IPS-18a (cell line): Measurements from ENCODE around the gene SLC2A4RG.
A peak's percentile ranks its signal among the peaks of the same experiment; 100 is the strongest.
"Not testable (repeated sequence)": the region's sequence is repeated elsewhere in the genome, so short reads cannot be mapped to it uniquely, and the experiment has no call there.

Experiments used
- H3K27ac ChIP-seq: one replicate; pipeline ENCODE4 v1.5.1; 2013; ENCODE audit warnings: low read length
- H3K27me3 ChIP-seq: one replicate; pipeline ENCODE4 v1.6.1; 2013; ENCODE audit warnings: mild to moderate bottlenecking, low read length; ENCODE audit not compliant: control insufficient read depth, insufficient read depth
- H3K36me3 ChIP-seq: one replicate; pipeline ENCODE4 v1.6.1; 2013; ENCODE audit warnings: low read depth, low read length; ENCODE audit not compliant: control insufficient read depth
- H3K4me1 ChIP-seq: one replicate; pipeline ENCODE4 v1.6.1; 2013; ENCODE audit warnings: low read depth, low read length; ENCODE audit not compliant: control insufficient read depth
- H3K4me3 ChIP-seq: one replicate; pipeline ENCODE4 v1.5.1; 2013; ENCODE audit warnings: low read length
- H3K9ac ChIP-seq: one replicate; pipeline ENCODE4 v1.6.1; 2013; ENCODE audit warnings: mild to moderate bottlenecking, low read length, moderate library complexity
- H3K9me3 ChIP-seq: one replicate; pipeline ENCODE4 v1.6.1; 2013; ENCODE audit warnings: low read depth, low read length; ENCODE audit not compliant: control insufficient read depth

SLC2A4RG gene

GRCh38 chr20:63771046-63771707 is 31.6 kb downstream of the SLC2A4RG start:
- H3K9ac ChIP-seq: no peak overlapping the region
- H3K9me3 ChIP-seq: no peaks in the 10 kb centered on the region
- H3K36me3 ChIP-seq: no peaks in the 10 kb centered on the region
- peaks cover 6% of the 10 kb centered on the region for H3K4me1 ChIP-seq
- no peak overlapping the region for H3K27ac ChIP-seq
- H3K27me3 ChIP-seq: no peaks in the 10 kb centered on the region
- no peak overlapping the region for H3K4me3 ChIP-seq

- H3K4me3 ChIP-seq: no peak overlapping the region
- no peaks in the 10 kb centered on the region for H3K9me3 ChIP-seq
- H3K4me1 ChIP-seq: peaks cover 6% of the 10 kb centered on the region
- H3K36me3 ChIP-seq: no peaks in the 10 kb centered on the region
- H3K27me3 ChIP-seq: no peaks in the 10 kb centered on the region
- no peak overlapping the region for H3K27ac ChIP-seq
- H3K9ac ChIP-seq: no peak overlapping the region
These were observed 33.4 kb downstream of the SLC2A4RG start for GRCh38 chr20:63772781-63773518.

GRCh38 chr20:63773571-63774241 is 34.1 kb downstream of the SLC2A4RG start:
- no peaks in the 10 kb centered on the region for H3K9me3 ChIP-seq
- H3K4me1 ChIP-seq: peaks cover 6% of the 10 kb centered on the region
- H3K27ac ChIP-seq: no peak overlapping the region
- no peaks in the 10 kb centered on the region for H3K36me3 ChIP-seq
- no peaks in the 10 kb centered on the region for H3K27me3 ChIP-seq
- H3K4me3 ChIP-seq: no peak overlapping the region
- H3K9ac ChIP-seq: no peak overlapping the region

- H3K4me3 ChIP-seq: no peak overlapping the region
- no peaks in the 10 kb centered on the region for H3K36me3 ChIP-seq
- H3K4me1 ChIP-seq: peaks cover 6% of the 10 kb centered on the region
- H3K27me3 ChIP-seq: no peaks in the 10 kb centered on the region
- H3K9ac ChIP-seq: no peak overlapping the region
- H3K9me3 ChIP-seq: no peaks in the 10 kb centered on the region
- no peak overlapping the region for H3K27ac ChIP-seq
These were observed 34.7 kb downstream of the SLC2A4RG start for GRCh38 chr20:63774306-63774705.

- no peaks in the 10 kb centered on the region for H3K36me3 ChIP-seq
- no peak overlapping the region for H3K27ac ChIP-seq
- H3K9me3 ChIP-seq: no peaks in the 10 kb centered on the region
- H3K4me1 ChIP-seq: peaks cover 6% of the 10 kb centered on the region
- no peaks in the 10 kb centered on the region for H3K27me3 ChIP-seq
- peak overlapping the region; percentile 71 for H3K4me3 ChIP-seq
- peak overlapping the region; percentile 42 for H3K9ac ChIP-seq
These were observed 35.8 kb downstream of the SLC2A4RG start for GRCh38 chr20:63775096-63775978.

- not testable (repeated sequence) for H3K9ac ChIP-seq, H3K4me1 ChIP-seq, H3K9me3 ChIP-seq, H3K27me3 ChIP-seq, H3K27ac ChIP-seq, H3K36me3 ChIP-seq, H3K4me3 ChIP-seq
These were observed 37.3 kb downstream of the SLC2A4RG start for GRCh38 chr20:63776875-63777274.

GRCh38 chr20:63777614-63778013 is 38.0 kb downstream of the SLC2A4RG start:
- no peak overlapping the region for H3K4me3 ChIP-seq
- H3K36me3 ChIP-seq: no peaks in the 10 kb centered on the region
- H3K27me3 ChIP-seq: no peaks in the 10 kb centered on the region
- peaks cover 6% of the 10 kb centered on the region for H3K4me1 ChIP-seq
- no peak overlapping the region for H3K9ac ChIP-seq
- H3K27ac ChIP-seq: no peak overlapping the region
- H3K9me3 ChIP-seq: no peaks in the 10 kb centered on the region

- Histone ChIP-seq H3K27me3 (no peaks in the 10 kb centered on the region), H3K4me3 (no peak overlapping the region), H3K4me1 (peaks cover 6% of the 10 kb centered on the region), H3K27ac (no peak overlapping the region), H3K9me3 (no peaks in the 10 kb centered on the region), H3K36me3 (no peaks in the 10 kb centered on the region), H3K9ac (no peak overlapping the region)
These were observed 38.6 kb downstream of the SLC2A4RG start for GRCh38 chr20:63778034-63778752.

GRCh38 chr20:63778857-63779256 is 39.3 kb downstream of the SLC2A4RG start:
- no peaks in the 10 kb centered on the region for H3K9me3 ChIP-seq
- H3K36me3 ChIP-seq: no peaks in the 10 kb centered on the region
- H3K4me3 ChIP-seq: no peak overlapping the region
- peaks cover 6% of the 10 kb centered on the region for H3K4me1 ChIP-seq
- H3K27ac ChIP-seq: no peak overlapping the region
- no peak overlapping the region for H3K9ac ChIP-seq
- no peaks in the 10 kb centered on the region for H3K27me3 ChIP-seq

- no peak overlapping the region for H3K9ac ChIP-seq
- no peaks in the 10 kb centered on the region for H3K9me3 ChIP-seq
- no peaks in the 10 kb centered on the region for H3K36me3 ChIP-seq
- no peak overlapping the region for H3K27ac ChIP-seq
- H3K4me3 ChIP-seq: no peak overlapping the region
- no peaks in the 10 kb centered on the region for H3K27me3 ChIP-seq
- no peaks in the 10 kb centered on the region for H3K4me1 ChIP-seq
These were observed 41.6 kb downstream of the SLC2A4RG start for GRCh38 chr20:63781181-63781580.
